Panc1 (cell line): ENCODE measurements around the gene SNED1.

Experiments
- CTCF ChIP-seq: fragments of 450-650 bp; IDR thresholded peaks from 2 replicates; pipeline ENCODE4 v1.5.1; 2017; ENCODE audit warnings: mild to moderate bottlenecking
- POLR2AphosphoS5 ChIP-seq: IDR thresholded peaks from 2 replicates; pipeline ENCODE4 v1.6.1; 2012; ENCODE audit warnings: mild to moderate bottlenecking, low read depth, low read length, moderate library complexity
- REST ChIP-seq, 2 experiments: IDR thresholded peaks; 2 replicates each; pipeline ENCODE4 v1.6.1; 2011 to 2012; ENCODE audit warnings: low read depth in 2 of 2, control low read depth in 1 of 2, low read length in 1 of 2, mild to moderate bottlenecking in 1 of 2, moderate library complexity in 1 of 2; ENCODE audit not compliant: insufficient read depth in 1 of 2

- TF ChIP-seq CTCF (no peak), POLR2AphosphoS5 (no peak), REST (IDR thresholded peaks at IDR 0.05; ENCODE audit: insufficient read depth in 1 of 2, low read depth in 2 of 2, low read length in 1 of 2) (no peak)
Measured at GRCh38 chr2:241087420-241088268, 89.2 kb downstream of the SNED1 start.
